Stimulated activated memory B cell treated with anti-CD40 and anti-IgM and Interleukin-4, amounts not matched to agents 10 μg/mL and 1 μg/mL and 100 μg/mL, for 72 hours (primary cell): ENCODE results near the gene LRRC37B.
"Not testable (repeated sequence)": the region's sequence is repeated elsewhere in the genome, so short reads cannot be mapped to it uniquely, and the experiment has no call there.

ENCODE experiments used
- ATAC-seq: fragments of 150-1000 bp; cut with Tn5 transposase; 2 replicates; pipeline ENCODE4 v1.10.0; 2021
- H3K27ac Mint-ChIP-seq: one replicate; pipeline ENCODE4 v1.8.0; 2022; ENCODE audit warnings: mild to moderate bottlenecking, mixed read lengths
- H3K27me3 Mint-ChIP-seq: one replicate; pipeline ENCODE4 v1.8.0; 2022; ENCODE audit warnings: mixed read lengths
- H3K36me3 Mint-ChIP-seq: one replicate; pipeline ENCODE4 v1.8.0; 2022; ENCODE audit warnings: mixed read lengths
- H3K4me1 Mint-ChIP-seq: one replicate; pipeline ENCODE4 v1.8.0; 2022; ENCODE audit warnings: mixed read lengths
- H3K4me3 Mint-ChIP-seq: one replicate; pipeline ENCODE4 v1.8.0; 2022; ENCODE audit warnings: mild to moderate bottlenecking, moderate library complexity, mixed read lengths
- H3K9me3 Mint-ChIP-seq: one replicate; pipeline ENCODE4 v1.8.0; 2022; ENCODE audit warnings: mixed read lengths

LRRC37B gene

DNA sequence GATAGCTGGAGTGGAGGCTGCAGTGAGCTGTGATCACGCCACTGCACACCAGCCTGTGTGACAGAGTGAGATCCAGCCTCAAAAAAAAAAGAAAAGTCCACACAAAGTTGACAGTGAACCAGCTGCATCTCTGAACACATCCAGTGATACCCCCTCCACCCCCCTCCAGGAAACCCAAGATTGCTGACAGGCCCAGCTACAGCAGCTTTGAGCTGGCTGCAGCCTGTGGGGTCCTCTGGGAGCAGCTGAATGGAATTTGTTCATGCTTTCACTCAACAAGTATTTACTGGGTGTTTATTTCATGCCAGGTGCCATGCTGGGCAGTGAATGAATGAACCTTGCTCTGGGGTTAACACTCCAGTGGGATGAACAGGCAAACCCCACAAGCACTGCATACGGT is 56.9 kb downstream of the LRRC37B start:
- not testable (repeated sequence) for H3K9me3 Mint-ChIP-seq, H3K27me3 Mint-ChIP-seq, ATAC-seq, H3K4me1 Mint-ChIP-seq, H3K4me3 Mint-ChIP-seq, H3K27ac Mint-ChIP-seq, H3K36me3 Mint-ChIP-seq

DNA sequence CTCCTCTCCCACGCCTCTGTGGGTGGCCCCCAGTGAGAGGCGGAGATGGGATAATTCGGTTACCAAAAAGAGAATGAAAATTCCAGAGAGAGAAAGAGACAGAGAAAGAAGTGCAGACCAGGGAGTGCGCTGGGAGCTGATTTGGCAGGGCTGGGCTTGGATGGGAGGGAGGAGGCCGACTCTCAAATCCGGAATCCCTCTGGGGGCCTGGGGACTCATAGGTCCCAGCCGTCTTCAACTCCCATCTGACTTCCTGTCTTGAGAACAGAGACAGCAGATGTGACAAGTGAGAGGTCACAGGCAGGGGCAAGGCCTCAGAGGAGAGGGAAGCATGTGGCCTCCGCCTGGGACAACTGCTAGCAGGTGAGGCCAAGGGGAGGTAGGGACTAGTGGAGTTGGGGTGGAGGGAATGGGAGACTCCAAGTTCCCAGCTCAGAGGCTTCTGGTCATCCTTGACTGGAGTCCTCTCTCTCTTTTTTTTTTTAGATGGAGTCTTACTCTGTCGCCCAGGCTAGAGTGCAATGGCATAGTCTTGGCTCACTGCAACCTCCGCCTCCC is 59.0 kb downstream of the LRRC37B start:
- not testable (repeated sequence) for ATAC-seq

DNA sequence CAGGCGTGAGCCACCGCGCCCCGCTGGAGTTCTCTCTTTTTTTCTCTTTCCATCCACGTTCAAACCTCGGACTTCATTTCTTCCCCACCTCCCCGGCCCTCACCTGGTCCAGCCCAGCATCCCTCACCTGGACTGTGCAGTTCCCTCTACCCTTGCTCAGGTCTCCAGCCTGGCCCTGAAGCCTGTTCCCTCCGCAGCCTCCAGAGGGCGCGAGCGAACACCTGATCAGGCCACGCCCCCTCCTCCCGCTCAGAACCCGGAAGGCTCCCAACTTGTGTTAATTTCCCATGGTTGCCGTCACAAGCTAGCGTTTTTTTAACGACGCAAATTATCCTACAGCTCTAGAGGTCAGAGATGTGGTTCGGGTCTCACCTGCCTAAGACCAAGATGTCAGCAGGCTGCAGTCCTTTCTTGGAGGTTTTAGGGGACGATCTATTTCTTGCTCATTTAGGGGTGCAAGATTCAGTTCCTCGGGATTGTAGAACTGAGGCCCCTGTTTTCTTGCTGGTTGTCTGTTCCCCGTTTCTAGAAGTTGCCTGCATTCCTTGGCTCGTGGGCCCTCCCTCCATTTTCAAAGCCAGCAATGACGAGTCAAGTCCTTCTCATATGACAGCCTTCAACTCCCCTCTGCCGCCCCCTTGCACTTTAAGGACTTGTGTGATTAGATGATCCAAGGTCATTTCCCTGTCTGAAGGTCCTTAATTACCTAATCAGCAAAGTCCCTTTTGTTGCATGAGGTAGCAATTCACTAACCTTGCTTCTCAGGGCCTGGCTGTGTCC is 59.9 kb downstream of the LRRC37B start:
- ATAC-seq, result peak; percentile 84
- not testable (repeated sequence) for H3K4me1 Mint-ChIP-seq, H3K9me3 Mint-ChIP-seq, H3K27me3 Mint-ChIP-seq, H3K36me3 Mint-ChIP-seq
- Mint-ChIP-seq H3K27ac (peak overlapping the region; percentile 39), H3K4me3 (peak overlapping the region; percentile 48)

More for the DNA sequence above, 59.0 kb downstream of the LRRC37B start:
- H3K27me3 Mint-ChIP-seq, H3K27ac Mint-ChIP-seq, H3K4me3 Mint-ChIP-seq, H3K36me3 Mint-ChIP-seq, H3K9me3 Mint-ChIP-seq, H3K4me1 Mint-ChIP-seq: not testable (repeated sequence)

DNA sequence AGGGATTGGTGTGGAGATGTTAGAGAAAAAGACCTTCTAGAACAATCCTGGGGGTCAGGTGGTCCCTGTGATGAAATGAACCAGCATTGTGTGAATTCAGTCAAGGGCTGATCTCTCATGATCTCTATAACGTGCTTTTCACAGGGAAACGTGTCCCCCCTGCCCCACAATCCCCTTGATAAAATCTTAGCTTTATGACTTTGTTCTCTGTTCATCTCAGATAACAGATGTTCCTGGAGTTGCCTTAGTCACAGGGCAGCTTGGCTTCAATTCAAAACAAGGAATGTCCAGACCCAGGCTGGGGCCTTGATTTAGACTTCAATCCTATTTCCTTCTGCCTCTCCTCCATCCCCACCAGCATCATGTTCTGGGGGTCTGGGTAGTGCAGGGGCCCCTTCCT is 61.9 kb downstream of the LRRC37B start:
- not testable (repeated sequence) for H3K36me3 Mint-ChIP-seq, ATAC-seq, H3K4me1 Mint-ChIP-seq, H3K9me3 Mint-ChIP-seq, H3K4me3 Mint-ChIP-seq, H3K27ac Mint-ChIP-seq, H3K27me3 Mint-ChIP-seq

DNA sequence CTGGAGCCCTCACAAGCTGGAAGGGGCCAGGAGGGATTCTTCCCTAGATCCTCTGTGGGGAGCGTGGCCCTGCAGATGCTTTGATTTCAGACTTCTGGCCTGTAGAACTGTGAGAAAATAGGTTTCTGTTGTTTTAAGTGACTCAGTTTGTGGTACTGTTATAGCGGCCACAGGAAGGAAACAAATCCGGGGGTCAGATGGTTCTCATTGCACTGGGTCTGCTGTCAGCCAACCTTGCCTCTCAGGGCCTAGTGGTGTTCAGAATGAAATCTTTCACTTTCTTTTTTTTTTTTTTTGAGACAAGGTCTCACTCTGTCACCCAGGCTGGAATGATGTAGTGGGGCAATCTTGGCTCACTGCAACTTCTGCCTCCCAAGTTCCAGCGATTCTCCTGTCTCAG is 64.8 kb downstream of the LRRC37B start:
- not testable (repeated sequence) for ATAC-seq, H3K9me3 Mint-ChIP-seq, H3K4me3 Mint-ChIP-seq, H3K36me3 Mint-ChIP-seq, H3K4me1 Mint-ChIP-seq, H3K27ac Mint-ChIP-seq, H3K27me3 Mint-ChIP-seq

DNA sequence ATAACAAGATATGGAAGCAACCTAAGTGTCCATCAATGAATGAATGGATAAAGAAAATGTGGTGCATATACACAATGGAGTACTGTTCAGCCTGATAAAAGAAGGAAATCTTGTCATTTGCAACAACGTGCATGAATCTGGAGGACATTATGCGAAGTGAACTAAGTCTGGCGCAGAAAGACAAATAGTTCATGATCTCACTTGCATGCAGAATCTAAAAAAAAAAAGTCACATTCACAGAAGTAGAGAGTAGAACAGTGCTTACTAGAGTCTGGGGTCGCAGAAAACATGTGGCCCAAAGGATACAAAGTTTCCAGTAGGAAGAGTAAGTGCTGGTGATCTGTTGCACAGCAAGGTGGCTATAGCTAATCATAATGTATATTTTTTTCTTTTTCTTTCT is 65.9 kb downstream of the LRRC37B start:
- H3K36me3 Mint-ChIP-seq, H3K4me3 Mint-ChIP-seq, H3K27me3 Mint-ChIP-seq, H3K27ac Mint-ChIP-seq, ATAC-seq, H3K9me3 Mint-ChIP-seq, H3K4me1 Mint-ChIP-seq: not testable (repeated sequence)

DNA sequence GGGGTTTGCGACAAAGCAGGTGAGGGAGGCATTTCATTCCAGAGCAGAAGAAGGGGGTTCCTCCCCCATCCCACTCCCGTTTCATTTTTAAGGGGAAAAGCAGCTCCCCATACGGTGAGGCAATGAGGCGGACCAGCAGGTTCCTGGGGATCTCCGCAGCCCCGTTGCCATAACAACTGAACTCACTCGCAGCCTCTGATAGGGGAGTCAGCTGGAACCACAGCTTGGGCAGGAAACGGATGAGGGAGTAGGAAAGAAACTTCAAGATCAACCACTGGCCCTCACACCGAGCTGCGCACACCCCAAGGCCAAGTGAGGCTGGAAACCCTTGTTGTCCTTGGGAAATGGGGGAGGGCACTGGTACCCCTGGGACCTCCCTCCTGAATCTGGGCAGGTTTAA is 72.6 kb downstream of the LRRC37B start:
- peak overlapping the region; percentile 22 for H3K27ac Mint-ChIP-seq
- H3K27me3 Mint-ChIP-seq, result not testable (repeated sequence)

DNA sequence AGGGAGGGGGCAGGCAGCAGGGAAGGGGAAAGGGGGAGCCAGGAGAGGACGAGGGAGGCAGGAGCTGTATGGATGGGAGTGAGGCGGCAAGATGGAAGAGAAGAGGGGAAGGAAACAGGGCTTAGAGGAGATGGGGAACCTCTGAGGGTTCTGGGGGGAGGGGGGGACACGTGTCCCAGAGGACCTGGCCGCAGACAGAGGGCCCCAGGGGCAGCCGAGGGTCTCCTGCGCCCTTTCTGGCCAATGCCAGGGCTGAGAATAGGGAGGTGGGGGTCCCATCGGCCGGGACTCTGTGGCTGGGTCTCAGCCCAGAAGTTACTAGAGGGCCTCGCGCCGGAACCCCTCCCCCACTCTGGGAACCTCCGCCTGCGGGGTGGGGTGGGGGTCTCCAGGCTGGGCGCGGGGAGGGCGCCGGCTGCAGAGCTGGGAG is 76.4 kb downstream of the LRRC37B start:
- not testable (repeated sequence) for H3K36me3 Mint-ChIP-seq, H3K9me3 Mint-ChIP-seq, H3K4me1 Mint-ChIP-seq, H3K27me3 Mint-ChIP-seq
- Mint-ChIP-seq H3K27ac (peak overlapping the region; percentile 42), H3K4me3 (peak overlapping the region; percentile 66)
- ATAC-seq, result peak; percentile 46

More for the DNA sequence above, 72.6 kb downstream of the LRRC37B start:
- peak; percentile 82 for ATAC-seq
- H3K4me1 Mint-ChIP-seq, H3K9me3 Mint-ChIP-seq, H3K36me3 Mint-ChIP-seq: not testable (repeated sequence)
- H3K4me3 Mint-ChIP-seq, result peak overlapping the region; percentile 50

DNA sequence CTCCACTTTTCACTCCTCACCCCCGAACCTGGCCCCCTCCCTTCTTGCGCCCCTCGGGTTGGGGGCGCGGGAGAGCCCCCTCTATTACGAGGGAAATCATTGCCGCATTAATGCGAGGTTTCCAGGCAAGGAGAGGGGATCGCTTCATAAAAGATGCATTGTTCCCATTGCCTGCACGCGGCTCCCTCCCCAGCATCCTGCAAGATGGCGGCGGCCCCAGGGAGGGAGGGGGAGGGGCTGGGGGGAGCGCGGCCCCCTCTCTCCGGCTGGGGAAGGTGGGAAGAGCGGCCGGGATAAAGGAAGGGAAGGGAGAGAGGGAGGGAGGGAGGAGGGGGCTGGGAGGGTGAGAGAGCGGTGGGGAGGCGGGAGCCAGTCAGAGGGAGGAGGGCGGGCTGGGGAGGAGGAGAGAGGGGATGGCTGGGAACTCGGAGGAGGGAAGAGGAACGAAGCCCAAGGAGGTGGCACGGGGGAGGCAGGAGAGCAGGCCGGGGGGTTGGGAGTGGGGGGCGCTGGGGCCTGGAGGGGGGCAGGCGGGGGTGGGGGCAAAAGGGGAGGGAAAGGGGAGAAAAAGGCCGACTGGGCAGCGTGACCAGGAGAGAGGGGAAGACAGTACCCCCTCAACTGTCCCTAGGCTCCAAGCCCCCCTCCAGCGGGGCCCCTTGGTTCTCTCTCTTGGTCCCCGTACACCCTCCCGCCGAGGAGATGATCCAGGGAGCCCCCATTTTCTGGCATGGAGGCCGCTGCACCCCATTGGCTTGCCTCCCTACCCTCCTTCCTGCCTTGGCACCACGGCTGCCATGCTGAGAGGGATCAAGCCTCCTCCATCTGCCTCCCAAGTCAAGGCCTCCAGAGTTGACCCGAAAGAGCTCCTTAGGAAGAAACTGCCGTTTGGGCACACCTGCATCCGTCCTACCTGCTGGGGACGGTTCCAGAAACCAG is 77.1 kb downstream of the LRRC37B start:
- H3K4me1 Mint-ChIP-seq, H3K9me3 Mint-ChIP-seq, H3K27me3 Mint-ChIP-seq, H3K36me3 Mint-ChIP-seq: not testable (repeated sequence)
- Mint-ChIP-seq H3K27ac (peak overlapping the region; percentile 42), H3K4me3 (peak overlapping the region; percentile 66)
- ATAC-seq, result peak; percentile 52

DNA sequence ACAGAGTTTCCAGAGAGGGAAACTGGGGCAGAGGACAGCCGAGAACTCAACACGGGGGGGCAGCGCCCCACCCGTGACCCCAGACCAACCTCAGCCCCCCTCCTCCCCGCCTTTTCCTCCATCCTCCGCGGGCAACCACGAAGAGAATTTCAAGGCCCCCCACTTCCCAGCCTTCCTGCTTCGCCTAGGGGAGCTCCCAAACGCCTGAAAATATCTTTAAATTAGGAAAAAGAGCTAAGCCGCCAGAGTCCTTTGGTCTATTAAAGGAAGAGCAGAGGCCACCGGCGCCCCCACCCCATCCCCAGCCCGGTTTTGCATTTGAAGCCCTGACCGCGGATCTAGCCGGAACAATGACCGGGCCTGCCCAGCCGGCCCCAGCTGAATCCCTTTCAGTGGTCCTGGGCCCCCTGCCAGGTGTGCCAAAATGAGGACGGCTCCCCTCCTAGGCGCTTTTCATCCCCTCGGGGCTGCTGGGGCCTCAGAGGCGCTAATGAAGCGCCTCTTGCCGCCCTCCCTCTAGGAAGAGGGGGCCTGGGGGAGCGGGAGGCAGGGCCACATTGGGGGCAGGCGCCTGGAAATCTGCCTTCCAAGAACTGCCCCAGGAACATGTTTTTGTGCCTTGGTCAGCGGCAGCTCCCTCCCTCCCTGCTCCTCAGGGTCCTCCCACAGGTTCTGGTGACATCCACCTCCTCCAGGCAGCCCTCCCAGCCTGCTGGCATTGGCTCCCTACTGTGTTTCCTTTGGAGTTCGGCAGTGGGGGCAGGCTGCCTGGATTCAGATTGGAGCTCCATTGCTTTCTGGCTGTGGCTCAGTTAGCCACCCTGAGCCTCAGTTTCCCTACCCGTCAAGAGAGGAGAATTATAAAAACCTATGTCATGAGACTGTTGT is 78.0 kb downstream of the LRRC37B start:
- H3K36me3 Mint-ChIP-seq, H3K9me3 Mint-ChIP-seq, ATAC-seq, H3K4me1 Mint-ChIP-seq, H3K27ac Mint-ChIP-seq, H3K27me3 Mint-ChIP-seq: not testable (repeated sequence)
- peak overlapping the region; percentile 26 for H3K4me3 Mint-ChIP-seq

DNA sequence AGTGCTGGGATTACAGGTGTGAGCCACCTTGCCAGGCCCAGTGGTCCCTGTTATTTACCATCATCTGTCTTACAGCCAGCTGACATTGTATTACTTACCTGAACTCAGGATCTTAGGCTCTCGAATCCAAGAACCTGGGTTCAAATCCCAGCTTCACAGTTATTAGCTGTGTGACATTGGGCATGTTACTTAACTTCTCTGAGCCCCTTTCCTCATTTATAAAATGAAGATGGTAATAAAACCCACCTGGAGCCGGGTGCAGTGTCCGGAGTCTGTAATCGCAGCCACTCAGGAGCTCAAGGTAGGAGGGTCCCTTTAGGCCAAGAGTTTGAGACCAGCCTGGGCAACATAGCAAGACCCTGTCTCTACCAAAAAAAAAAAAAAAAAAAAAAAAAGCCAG is 79.7 kb downstream of the LRRC37B start:
- not testable (repeated sequence) for H3K4me1 Mint-ChIP-seq, H3K27me3 Mint-ChIP-seq, H3K4me3 Mint-ChIP-seq, H3K36me3 Mint-ChIP-seq, H3K9me3 Mint-ChIP-seq, ATAC-seq, H3K27ac Mint-ChIP-seq

DNA sequence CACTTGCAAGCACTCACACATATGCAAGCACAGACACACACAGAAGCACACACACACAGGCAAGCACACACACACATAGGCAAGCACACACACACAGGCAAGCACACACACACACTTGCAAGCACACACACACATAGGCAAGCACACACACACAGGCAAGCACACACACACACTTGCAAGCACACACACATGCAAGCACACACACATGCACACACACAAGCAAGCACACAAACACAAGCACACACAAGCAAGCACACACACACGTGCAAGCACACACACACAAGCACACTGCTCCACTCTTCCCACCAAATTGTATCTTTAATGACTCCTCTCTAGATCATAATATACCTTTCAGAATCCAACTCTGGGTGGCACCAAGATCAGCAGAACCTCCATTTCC is 84.9 kb downstream of the LRRC37B start:
- H3K27me3 Mint-ChIP-seq, H3K9me3 Mint-ChIP-seq, H3K36me3 Mint-ChIP-seq, H3K27ac Mint-ChIP-seq, H3K4me3 Mint-ChIP-seq, H3K4me1 Mint-ChIP-seq, ATAC-seq: not testable (repeated sequence)

DNA sequence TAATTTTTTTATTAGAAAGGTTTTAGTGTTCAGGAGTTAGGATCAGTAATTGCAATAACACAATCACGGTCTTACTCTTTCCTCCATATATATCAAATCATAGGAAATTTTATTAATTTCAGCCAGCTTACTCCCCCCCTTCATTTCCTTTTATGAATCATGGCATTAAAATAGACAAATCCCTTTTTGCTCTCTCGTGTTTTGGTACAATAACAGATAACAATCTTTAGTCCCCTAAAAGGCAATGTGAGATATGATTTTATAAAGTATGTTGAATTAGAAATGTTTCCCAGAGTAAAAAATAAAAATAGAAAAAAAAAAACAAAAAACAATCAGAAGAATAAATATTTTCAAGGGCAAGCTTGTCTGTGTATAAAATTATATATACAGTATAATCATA is 92.5 kb downstream of the LRRC37B start:
- Mint-ChIP-seq H3K27ac (no peak overlapping the region), H3K9me3 (no peaks in the 10 kb centered on the region), H3K36me3 (no peaks in the 10 kb centered on the region), H3K4me3 (no peak overlapping the region), H3K27me3 (no peaks in the 10 kb centered on the region), H3K4me1 (no peaks in the 10 kb centered on the region)
- ATAC-seq, result no peak

DNA sequence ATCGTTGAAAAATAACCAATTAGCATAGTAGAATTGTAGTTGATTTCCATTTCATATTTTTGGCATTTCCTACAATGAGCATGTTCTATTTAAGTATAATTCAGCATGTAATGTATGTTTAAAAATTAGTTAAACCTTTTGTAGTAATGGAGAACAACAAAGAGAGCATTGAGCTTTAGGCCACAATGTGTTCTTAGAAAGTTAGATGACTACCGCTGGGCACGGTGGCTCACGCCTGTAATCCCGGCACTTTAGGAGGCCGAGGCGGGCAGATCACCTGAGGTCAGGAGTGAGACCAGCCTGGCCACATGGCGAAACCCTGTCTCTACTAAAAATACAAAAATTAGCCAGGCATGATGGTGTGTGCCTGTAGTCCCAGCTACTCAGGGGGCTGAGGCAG is 93.1 kb downstream of the LRRC37B start:
- not testable (repeated sequence) for H3K36me3 Mint-ChIP-seq, ATAC-seq, H3K27me3 Mint-ChIP-seq, H3K27ac Mint-ChIP-seq, H3K4me3 Mint-ChIP-seq, H3K9me3 Mint-ChIP-seq, H3K4me1 Mint-ChIP-seq
